Urinary bladder (tissue), 4 donors: ENCODE measurements around the gene ZNF823. TPM values are rescaled to one million over a fixed set of nuclear protein-coding genes. Genes with fewer than 3 reads are reported as not detected.
A peak's percentile ranks its signal among the peaks of the same experiment; 100 is the strongest.
"Not testable (repeated sequence)": the region's sequence is repeated elsewhere in the genome, so short reads cannot be mapped to it uniquely, and the experiment has no call there.

Experiments
- DNase-seq: peaks from one replicate; pipeline ENCODE4 v3.0.0-alpha.2; 2015; ENCODE audit errors: extremely low spot score
- H3K27ac ChIP-seq: one replicate; pipeline ENCODE4 v1.5.1; 2013; ENCODE audit warnings: low read depth, mild to moderate bottlenecking, moderate library complexity
- H3K36me3 ChIP-seq: one replicate; pipeline ENCODE4 v1.6.1; 2013; ENCODE audit warnings: mild to moderate bottlenecking, moderate library complexity; ENCODE audit not compliant: insufficient read depth
- H3K4me1 ChIP-seq: one replicate; pipeline ENCODE4 v1.6.1; 2013; ENCODE audit warnings: mild to moderate bottlenecking, moderate library complexity; ENCODE audit not compliant: insufficient read depth
- H3K4me3 ChIP-seq: one replicate; pipeline ENCODE4 v1.5.1; 2013; ENCODE audit warnings: low read depth, low read length
- WGBS: extraction: QIAGEN DNeasy Blood & Tissue Kit; methylation state at CpG from one replicate; pipeline ENCODE4 v1.1.7; 2013; 5-methylcytosine and 5-hydroxymethylcytosine counted together
- polyA plus RNA-seq: library from polyadenylated mRNA; stranded (reverse); fragments of 200-250 nt; gene quantifications from one replicate; pipeline ENCODE4 v1.2.3, GENCODE V29; 2013
- small RNA-seq: library from RNA; depleted of rRNA; stranded (forward); fragments of <200 nt; gene quantifications from one replicate; pipeline ENCODE3, GENCODE V24; 2014
- total RNA-seq: library from RNA; depleted of rRNA; stranded (reverse); fragments of >200 nt; gene quantifications from one replicate; pipeline ENCODE4 v1.2.3, GENCODE V29; 2014
- donor health status: healthy with polysubstance abuse.
- donor health status: healthy.

The ZNF823 gene
- total and polyA plus RNA-seq, 2 donors = 3.5 to 35.1 TPM

DNA sequence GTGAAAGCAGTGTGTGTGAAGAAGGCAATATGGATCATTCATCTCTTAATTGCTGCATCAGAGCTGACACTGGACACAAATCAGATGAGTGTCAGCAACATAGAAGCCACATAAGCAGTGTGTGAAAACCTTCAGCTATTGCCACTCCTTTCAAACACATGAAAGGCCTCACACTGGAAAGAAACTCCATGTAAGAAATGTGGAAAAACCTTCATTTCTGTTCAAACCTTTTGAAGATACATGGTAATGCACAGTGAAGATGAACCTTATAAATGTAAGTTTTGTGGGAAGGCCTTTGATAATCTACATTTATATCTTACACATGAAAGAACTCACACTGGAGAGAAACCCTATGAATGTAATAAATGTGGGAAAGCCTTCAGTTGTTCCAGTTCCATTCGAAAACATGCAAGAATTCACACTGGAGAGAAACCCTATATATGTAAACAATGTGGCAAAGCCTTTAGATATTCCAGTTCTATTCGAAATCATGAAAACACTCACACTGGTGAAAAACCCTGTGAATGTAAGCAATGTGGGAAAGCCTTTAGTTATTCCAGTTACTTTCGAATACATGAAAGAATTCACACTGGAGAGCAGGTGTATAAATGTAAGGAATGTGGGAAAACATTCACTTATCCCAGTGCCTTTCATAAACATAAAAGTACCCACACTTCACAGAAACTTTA, 53.6 kb downstream of the ZNF823 start:
- H3K27ac ChIP-seq = no peak overlapping the region
- DNase-seq = no peak
- H3K4me3 ChIP-seq = no peak overlapping the region
- WGBS = 97% methylated on average over 3 of the region's 3 CpGs
- H3K4me1 ChIP-seq = no peaks in the 10 kb centered on the region
- no peaks in the 10 kb centered on the region for H3K36me3 ChIP-seq

- H3K27ac ChIP-seq = no peak overlapping the region
- DNase-seq = no peak
- H3K4me1 ChIP-seq = no peaks in the 10 kb centered on the region
- no peak overlapping the region for H3K4me3 ChIP-seq
- WGBS = 95% methylated on average over 2 of the region's 2 CpGs
- no peaks in the 10 kb centered on the region for H3K36me3 ChIP-seq
These were observed 58.0 kb downstream of the ZNF823 start for GRCh38 chr19:11680689-11681302.

DNA sequence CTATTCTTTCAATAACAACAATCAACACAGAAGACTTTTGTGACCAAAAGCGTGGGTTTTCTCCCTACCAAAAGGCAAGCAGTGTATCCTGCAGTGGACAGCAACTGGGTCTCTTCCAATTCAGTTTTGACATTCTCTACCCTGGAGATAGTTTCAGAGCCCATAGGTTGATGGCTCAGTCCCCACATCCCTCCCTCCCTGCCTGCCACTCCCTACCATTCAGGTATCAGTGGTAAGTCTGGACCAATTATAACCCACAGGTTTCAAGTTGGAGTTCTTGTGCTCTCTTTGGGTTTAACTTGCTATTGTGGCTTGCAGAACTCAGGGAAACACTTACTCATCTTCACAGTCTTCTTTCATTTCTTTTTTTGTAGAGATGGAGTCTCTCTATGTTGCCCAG, 60.2 kb downstream of the ZNF823 start:
- H3K27ac ChIP-seq = no peak overlapping the region
- no peak overlapping the region for H3K4me3 ChIP-seq
- no peaks in the 10 kb centered on the region for H3K36me3 ChIP-seq
- no peak for DNase-seq
- 91% methylated on average over 1 of the region's 1 CpG for WGBS
- H3K4me1 ChIP-seq = no peaks in the 10 kb centered on the region

DNA sequence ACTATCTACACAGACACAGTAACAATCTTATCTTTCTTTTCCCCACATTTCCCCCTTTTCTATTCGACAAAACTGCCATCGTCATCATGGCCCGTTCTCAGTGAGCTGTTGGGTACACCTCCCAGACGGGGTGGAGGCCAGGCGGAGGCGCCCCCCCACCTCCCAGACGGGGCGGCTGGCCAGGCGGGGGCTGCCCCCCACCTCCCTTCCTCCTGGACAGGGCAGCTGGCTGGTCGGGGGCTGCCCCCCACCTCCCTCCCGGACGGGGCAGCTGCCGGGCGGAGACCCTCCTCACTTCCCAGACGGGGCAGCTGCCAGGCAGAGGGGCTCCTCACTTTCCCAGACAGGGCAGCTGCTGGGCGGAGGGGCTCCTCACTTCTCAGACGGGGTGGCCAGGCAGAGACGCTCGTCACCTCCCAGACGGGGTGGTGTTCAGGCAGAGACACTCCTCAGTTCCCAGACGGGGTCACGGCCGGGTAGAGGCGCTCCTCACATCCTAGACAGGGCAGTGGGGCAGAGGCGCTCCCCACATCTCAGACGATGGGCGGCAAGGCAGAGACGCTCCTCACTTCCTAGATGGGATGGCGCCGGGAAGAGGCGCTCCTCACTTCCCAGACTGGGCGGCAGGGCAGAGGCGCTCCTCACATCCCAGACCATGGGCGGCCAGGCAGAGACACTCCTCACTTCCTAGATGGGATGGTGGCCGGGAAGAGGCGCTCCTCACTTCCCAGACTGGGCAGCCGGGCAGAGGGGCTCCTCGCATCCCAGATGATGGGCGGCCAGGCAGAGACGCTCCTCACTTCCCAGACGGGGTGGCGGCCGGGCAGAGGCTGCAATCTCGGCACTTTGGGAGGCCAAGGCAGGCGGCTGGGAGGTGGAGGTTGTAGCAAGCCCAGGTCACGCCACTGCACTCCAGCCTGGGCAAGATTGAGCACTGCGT, 61.8 kb downstream of the ZNF823 start:
- not testable (repeated sequence) for DNase-seq, H3K27ac ChIP-seq, H3K4me1 ChIP-seq, H3K36me3 ChIP-seq, H3K4me3 ChIP-seq
- whole genome bisulfite sequencing = 93% methylated on average over 40 of the region's 47 CpGs

- H3K4me3 ChIP-seq = no peak overlapping the region
- no peaks in the 10 kb centered on the region for H3K4me1 ChIP-seq
- no peak overlapping the region for H3K27ac ChIP-seq
- no peaks in the 10 kb centered on the region for H3K36me3 ChIP-seq
- 95% methylated on average over 6 of the region's 6 CpGs for WGBS
- DNase-seq = no peak
These were observed 63.2 kb downstream of the ZNF823 start for GRCh38 chr19:11675569-11675968.

GRCh38 chr19:11674067-11674492, 64.7 kb downstream of the ZNF823 start:
- DNase-seq = no peak
- no peaks in the 10 kb centered on the region for H3K4me1 ChIP-seq
- no peak overlapping the region for H3K27ac ChIP-seq
- 7% methylated on average over 26 of the region's 26 CpGs for WGBS
- H3K36me3 ChIP-seq = no peaks in the 10 kb centered on the region
- peak overlapping the region; percentile 7 for H3K4me3 ChIP-seq

GRCh38 chr19:11673608-11674041, 65.1 kb downstream of the ZNF823 start:
- H3K4me1 ChIP-seq = no peaks in the 10 kb centered on the region
- H3K36me3 ChIP-seq = no peaks in the 10 kb centered on the region
- H3K27ac ChIP-seq = no peak overlapping the region
- no peak for DNase-seq
- H3K4me3 ChIP-seq = peak overlapping the region; percentile 7
- 1% methylated on average over 14 of the region's 14 CpGs for WGBS

Small RNAs within 50 kb of the gene (small RNA-seq; reads per million reads assigned to genes)
- gene ZNF833P = not detected

Other genes starting within 250 kb of the ZNF823 start
- 4.5 TPM for gene ZNF653, start 233.1 kb downstream of the ZNF823 start, total RNA-seq
- gene ZNF653, start 233.1 kb downstream of the ZNF823 start, polyA plus RNA-seq = 9.8 TPM
- gene ECSIT, start 209.8 kb downstream of the ZNF823 start, total RNA-seq = 19.0 TPM
- 68.7 TPM for gene ECSIT, start 209.8 kb downstream of the ZNF823 start, polyA plus RNA-seq
- 558 TPM for gene CNN1, start 200.1 kb downstream of the ZNF823 start, total RNA-seq
- 3,172 TPM for gene CNN1, start 200.1 kb downstream of the ZNF823 start, polyA plus RNA-seq
- 15.4 TPM for gene ELOF1, start 179.7 kb downstream of the ZNF823 start, total RNA-seq
- gene ELOF1, start 179.7 kb downstream of the ZNF823 start, polyA plus RNA-seq = 61.2 TPM
- 1.1 TPM for gene ACP5, start 161.3 kb downstream of the ZNF823 start, total RNA-seq
- 14.7 TPM for gene ACP5, start 161.3 kb downstream of the ZNF823 start, polyA plus RNA-seq
- gene ZNF627, start 141.5 kb downstream of the ZNF823 start, total RNA-seq = 48.2 TPM
- 10.9 TPM for gene ZNF627, start 141.5 kb downstream of the ZNF823 start, polyA plus RNA-seq
- gene ZNF441, start 28.1 kb upstream of the ZNF823 start, total RNA-seq = 37.7 TPM
- gene ZNF441, start 28.1 kb upstream of the ZNF823 start, polyA plus RNA-seq = 7.4 TPM
- 8.6 TPM for gene ZNF491, start 59.6 kb upstream of the ZNF823 start, total RNA-seq
- gene ZNF491, start 59.6 kb upstream of the ZNF823 start, polyA plus RNA-seq = 1.6 TPM
- 40.5 TPM for gene ZNF440, start 75.3 kb upstream of the ZNF823 start, total RNA-seq
- 6.6 TPM for gene ZNF440, start 75.3 kb upstream of the ZNF823 start, polyA plus RNA-seq
- 26.2 TPM for gene ZNF439, start 109.8 kb upstream of the ZNF823 start, total RNA-seq
- gene ZNF439, start 109.8 kb upstream of the ZNF823 start, polyA plus RNA-seq = 3.6 TPM
- gene ZNF69, start 148.8 kb upstream of the ZNF823 start, total RNA-seq = 26.5 TPM
- 2.5 TPM for gene ZNF69, start 148.8 kb upstream of the ZNF823 start, polyA plus RNA-seq
- 29.3 TPM for gene ZNF700, start 186.2 kb upstream of the ZNF823 start, total RNA-seq
- gene ZNF700, start 186.2 kb upstream of the ZNF823 start, polyA plus RNA-seq = 6.0 TPM
- gene ZNF763, start 226.1 kb upstream of the ZNF823 start, total RNA-seq = 6.1 TPM
- gene ZNF763, start 226.1 kb upstream of the ZNF823 start, polyA plus RNA-seq = 3.3 TPM